HG02571 (cell line): ENCODE measurements around the gene FANCC.
"Not testable (repeated sequence)": the region's sequence is repeated elsewhere in the genome, so short reads cannot be mapped to it uniquely, and the experiment has no call there.

ENCODE experiments used
- ATAC-seq: cut with Tn5 transposase; IDR thresholded peaks from one replicate; pipeline ENCODE4 v1.9.1; 2021; ENCODE audit warnings: mild to moderate bottlenecking, moderate library complexity; ENCODE audit not compliant: unreplicated experiment

Gene FANCC

GRCh38 chr9:95330720-95331404 lies 13.4 kb upstream of the FANCC start:
- no peak for ATAC-seq

DNA sequence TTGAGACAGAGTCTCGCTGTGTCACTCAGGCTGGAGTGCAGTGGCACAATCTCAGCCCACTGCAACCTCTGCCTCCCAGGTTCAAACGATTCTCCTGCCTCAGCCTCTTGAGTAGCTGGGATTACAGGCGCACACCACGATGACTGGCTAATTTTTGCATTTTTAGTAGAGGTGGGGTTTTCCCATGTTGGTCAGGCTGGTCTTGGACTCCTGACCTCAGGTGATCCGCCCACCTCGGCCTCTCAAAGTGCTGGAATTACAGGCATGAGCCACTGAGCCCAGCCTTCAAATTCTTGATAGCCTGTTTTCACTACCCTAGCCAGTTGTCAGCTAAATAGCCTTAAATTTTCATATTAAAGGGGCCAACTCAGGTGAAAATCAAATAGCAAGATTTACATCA lies 11.6 kb upstream of the FANCC start:
- ATAC-seq, result not testable (repeated sequence)

DNA sequence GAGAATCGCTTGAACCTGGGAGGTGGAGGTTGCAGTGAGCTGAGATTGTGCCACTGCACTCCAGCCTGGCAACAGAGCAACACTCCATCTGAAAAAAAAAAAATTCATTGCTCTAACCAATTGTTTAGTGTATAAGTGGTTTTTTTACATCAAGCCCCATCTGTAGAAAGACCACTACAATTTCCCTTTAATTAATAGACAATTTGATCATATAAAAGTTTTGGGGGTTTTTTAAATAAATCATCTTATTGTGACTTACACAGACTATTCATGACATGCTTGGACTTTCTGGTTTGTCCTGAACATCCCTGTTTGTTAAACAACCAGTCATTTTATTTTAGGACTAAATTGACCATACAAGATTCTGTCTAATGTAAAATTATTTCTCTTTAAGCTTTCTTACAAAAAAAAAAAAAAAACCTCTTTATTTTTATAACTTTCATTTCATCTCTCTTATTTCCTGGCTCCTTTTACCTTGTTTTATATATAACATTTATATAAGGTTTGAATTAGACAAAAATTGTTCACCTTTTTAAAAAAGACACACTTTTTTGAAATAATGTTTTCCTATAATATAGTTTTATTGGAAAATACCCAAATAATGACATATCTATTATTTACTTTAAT lies 9.8 kb upstream of the FANCC start:
- no peak for ATAC-seq

DNA sequence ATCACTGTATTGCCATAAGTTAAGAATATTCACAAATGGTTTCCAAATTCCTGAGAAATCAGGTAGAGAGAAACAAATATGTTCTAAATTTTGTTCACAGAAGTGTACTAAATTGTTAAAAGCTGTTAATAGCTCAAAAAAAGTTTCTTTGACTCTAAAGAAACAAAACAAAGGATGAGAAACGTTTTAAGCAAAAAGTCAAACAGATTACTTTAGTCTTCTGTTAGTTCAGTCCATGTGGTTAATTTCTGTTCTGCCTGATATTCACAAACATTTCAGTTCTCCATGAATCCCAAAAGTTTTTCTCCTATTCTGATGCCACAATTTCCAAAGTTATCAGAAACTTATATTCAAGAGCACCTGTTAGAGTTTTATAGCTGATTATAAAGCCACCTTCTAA lies 7.7 kb upstream of the FANCC start:
- no peak for ATAC-seq

- no peak for ATAC-seq
These were observed 343 bp upstream of the FANCC start for GRCh38 chr9:95317893-95318211.

- ATAC-seq, result peak; percentile 38
These were observed 753 bp downstream of the FANCC start for GRCh38 chr9:95316794-95317118.

DNA sequence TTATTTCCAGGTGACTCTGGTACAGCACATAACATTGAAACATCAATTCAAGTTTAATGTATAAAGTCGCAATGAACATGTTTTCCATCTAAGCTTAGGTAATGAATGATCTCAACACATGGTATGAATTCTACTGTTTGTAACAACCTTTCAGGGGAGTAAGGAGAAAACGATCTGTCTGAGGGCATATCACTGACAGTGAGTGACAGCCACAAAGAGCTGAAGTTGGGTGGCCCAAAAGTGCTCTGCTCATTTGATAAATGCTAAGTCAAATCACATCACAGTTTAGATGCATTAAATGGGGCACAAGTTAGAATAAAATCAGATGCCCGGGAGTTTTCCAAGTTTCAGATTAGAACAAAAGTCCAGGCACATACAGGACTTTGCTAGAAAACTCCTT lies 1.2 kb downstream of the FANCC start:
- no peak for ATAC-seq

DNA sequence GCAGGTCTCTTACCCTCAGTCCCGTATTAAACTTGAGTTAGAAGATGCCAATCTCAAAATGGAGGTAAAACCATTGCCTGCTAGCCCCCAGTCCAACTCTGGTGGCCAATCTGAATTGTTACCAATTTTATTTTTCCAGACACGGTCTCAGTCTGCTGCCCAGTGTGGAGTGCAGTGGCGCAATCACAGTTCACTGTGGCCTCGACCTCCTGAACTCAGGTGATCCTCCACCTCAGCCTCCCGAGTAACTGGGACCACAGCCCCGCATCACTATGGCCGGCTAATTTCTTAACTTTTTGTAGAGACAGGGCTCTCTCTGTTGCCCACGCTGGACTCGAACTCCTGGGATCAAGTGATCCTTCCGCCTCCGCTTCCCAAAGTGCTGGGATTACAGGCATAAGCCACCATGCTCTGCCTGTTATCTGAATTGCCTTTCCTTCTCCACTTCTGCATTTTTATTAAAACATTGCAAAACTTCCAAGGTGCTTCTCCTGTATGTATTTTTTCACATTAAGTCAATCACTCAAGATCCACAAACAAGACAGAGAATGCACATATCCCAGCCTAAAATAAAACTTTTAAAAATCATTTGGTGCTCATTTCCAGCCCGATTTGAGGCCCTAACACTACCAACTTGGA lies 2.3 kb downstream of the FANCC start:
- ATAC-seq, result no peak

- no peak for ATAC-seq
These were observed 4.5 kb downstream of the FANCC start for GRCh38 chr9:95313010-95313498.

DNA sequence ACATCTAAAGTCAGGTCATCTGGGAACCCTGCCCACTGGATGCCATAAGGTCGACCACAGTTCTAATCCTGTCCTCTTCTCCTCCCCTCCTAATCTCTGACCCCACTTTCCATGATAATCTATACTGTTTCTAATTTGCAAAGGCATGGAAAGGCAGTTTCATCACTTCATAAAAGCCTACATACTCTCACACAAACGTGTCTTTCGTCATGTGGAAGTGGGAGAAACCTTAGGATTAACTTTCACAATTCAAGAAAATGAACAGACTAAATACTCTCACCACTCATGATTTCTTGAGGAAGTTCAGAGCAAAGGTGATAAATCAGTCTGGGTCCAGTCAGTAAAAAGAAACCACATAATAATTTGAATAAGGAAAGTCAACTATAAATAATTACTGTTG lies 5.5 kb downstream of the FANCC start:
- ATAC-seq, result no peak

- no peak for ATAC-seq
These were observed 10.0 kb downstream of the FANCC start for GRCh38 chr9:95307538-95307937.

- no peak for ATAC-seq
These were observed 10.7 kb downstream of the FANCC start for GRCh38 chr9:95306819-95307218.

- ATAC-seq, result no peak
These were observed 11.6 kb downstream of the FANCC start for GRCh38 chr9:95305770-95306492.

DNA sequence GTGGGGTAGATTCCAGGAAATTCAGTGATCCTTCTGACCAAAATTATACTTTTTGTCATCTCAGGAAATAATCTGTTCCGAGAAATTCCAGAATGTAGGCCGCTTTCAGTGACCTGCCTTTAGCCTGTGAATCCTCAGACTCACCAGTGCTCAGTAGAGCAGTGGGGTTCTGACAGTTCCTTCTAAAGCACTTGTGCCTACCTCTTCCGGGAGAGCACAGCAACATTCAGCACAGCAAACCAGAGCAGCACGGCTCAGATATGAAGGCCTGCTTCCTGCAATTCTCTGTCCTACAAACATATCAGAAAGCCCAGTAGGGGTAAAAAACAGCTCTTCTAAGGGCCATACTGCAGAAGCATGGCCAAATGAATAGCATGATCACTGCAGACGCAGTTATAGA lies 15.0 kb downstream of the FANCC start:
- no peak for ATAC-seq

GRCh38 chr9:95297760-95298159 lies 19.7 kb downstream of the FANCC start:
- ATAC-seq, result no peak

- no peak for ATAC-seq
These were observed 20.2 kb downstream of the FANCC start for GRCh38 chr9:95297316-95297715.

DNA sequence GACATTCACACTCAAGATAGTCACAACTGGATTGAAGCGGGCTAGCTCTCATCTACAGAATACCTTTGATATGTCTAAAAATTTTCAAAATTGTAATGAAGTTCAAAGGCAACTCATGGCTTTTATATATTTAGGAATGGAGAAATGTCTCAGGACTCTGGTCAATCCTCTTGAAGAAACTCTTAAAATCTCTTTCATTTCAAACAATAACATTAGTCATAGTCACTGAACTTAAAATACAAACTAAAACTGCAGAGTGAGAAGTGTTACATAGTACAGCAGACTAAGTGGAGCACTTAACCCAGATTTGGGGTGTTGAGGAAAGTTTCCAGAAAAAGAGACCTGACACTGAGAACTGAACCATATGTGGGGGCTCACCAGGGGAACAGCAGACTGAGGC lies 20.7 kb downstream of the FANCC start:
- no peak for ATAC-seq

GRCh38 chr9:95293296-95293695 lies 24.2 kb downstream of the FANCC start:
- not testable (repeated sequence) for ATAC-seq

DNA sequence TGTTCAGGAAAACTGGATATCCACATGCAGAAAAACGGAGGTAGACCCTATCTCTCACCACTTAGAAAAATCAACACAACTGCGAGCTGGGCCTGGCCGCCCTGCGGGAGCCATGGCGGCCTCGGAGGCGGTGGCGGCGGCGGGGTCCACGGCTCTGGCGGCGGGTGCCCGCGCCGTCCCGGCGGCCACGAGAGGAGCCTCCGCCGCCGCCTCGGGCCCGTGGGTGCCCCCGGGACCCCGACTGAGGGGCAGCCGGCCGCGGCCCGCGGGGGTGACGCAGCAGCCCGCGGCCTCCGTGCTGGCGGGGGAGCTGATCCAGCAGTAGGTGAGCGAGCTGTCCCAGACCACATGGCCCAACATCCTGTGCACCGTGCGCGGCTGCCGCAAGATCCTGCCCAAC lies 25.3 kb downstream of the FANCC start:
- ATAC-seq, result no peak

GRCh38 chr9:95286151-95286550 lies 31.4 kb downstream of the FANCC start:
- no peak for ATAC-seq

GRCh38 chr9:95285307-95285706 lies 32.2 kb downstream of the FANCC start:
- ATAC-seq, result no peak
